Skeletal muscle tissue (tissue), 4 donors: ENCODE data around the gene COASY. TPM values are rescaled to one million over a fixed set of nuclear protein-coding genes. Genes with fewer than 3 reads are reported as not detected.
A peak's percentile ranks its signal among the peaks of the same experiment; 100 is the strongest.
"Not testable (repeated sequence)": the region's sequence is repeated elsewhere in the genome, so short reads cannot be mapped to it uniquely, and the experiment has no call there.

Experiments used
- H3K27ac ChIP-seq: one replicate; pipeline ENCODE4 v1.7.0; 2013; ENCODE audit warnings: mild to moderate bottlenecking, low read depth, low read length, inconsistent platforms
- H3K27me3 ChIP-seq, 3 donors: one replicate each; pipeline ENCODE4 v1.7.0; 2013; ENCODE audit warnings: low read length in 3 of 3; ENCODE audit not compliant: control insufficient read depth in 3 of 3, insufficient read depth in 3 of 3
- H3K36me3 ChIP-seq, 3 donors: one replicate each; pipeline ENCODE4 v1.7.0; 2013; ENCODE audit warnings: low read length in 3 of 3; ENCODE audit not compliant: control insufficient read depth in 3 of 3, insufficient read depth in 3 of 3
- H3K4me1 ChIP-seq, 3 donors: one replicate each; pipeline ENCODE4 v1.7.0; 2013; ENCODE audit warnings: low read length in 3 of 3, mild to moderate bottlenecking in 3 of 3; ENCODE audit not compliant: control insufficient read depth in 3 of 3, insufficient read depth in 3 of 3
- H3K4me3 ChIP-seq, 3 donors: one replicate each; pipeline ENCODE4 v1.7.0; 2013; ENCODE audit warnings: low read length in 3 of 3
- H3K9ac ChIP-seq, 3 donors: one replicate each; pipeline ENCODE4 v1.7.0; 2013; ENCODE audit warnings: low read length in 3 of 3, mild to moderate bottlenecking in 3 of 3, moderate library complexity in 2 of 3, low read depth in 1 of 3
- H3K9me3 ChIP-seq, 3 donors: one replicate each; pipeline ENCODE4 v1.7.0; 2013; ENCODE audit warnings: low read length in 3 of 3; ENCODE audit not compliant: control insufficient read depth in 3 of 3
- total RNA-seq: library from RNA; depleted of rRNA; stranded (reverse); fragments of >200 nt; gene quantifications from one replicate; pipeline ENCODE4 v1.2.3, GENCODE V29; 2014
- donor health status: Osteomylitis.

The COASY gene
- total RNA-seq, 1 donor from 2014 or later = 6.3 TPM

DNA sequence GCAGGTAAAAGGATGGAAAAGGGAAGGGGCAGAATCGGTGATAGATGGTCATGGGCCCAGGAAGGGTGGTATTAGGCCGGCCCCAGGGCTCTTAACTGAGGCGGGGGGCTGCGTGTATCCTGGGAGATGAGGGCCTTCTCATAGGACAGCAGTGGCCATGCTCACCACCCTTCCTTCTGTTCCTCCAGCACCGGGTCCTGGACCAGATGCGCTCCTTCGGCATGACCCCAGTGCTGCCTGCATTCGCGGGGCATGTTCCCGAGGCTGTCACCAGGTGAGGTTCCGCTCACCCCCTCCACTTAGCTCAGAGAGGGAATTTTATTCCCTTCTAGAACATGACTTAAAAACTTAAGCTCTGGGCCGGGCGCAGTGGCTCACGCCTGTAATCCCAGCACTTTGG lies 23.5 kb upstream of the COASY start:
- H3K4me3 ChIP-seq = no peak overlapping the region
- no peak overlapping the region for H3K27ac ChIP-seq
- peaks cover 24 to 34% (median 27%) of the 10 kb centered on the region in 3 donors for H3K4me1 ChIP-seq
- H3K9me3 ChIP-seq = no peaks in the 10 kb centered on the region
- no peak overlapping the region for H3K9ac ChIP-seq
- no peaks in the 10 kb centered on the region for H3K27me3 ChIP-seq
- H3K36me3 ChIP-seq = peaks cover 25 to 39% (median 31%) of the 10 kb centered on the region in 3 donors

GRCh38 chr17:42540558-42540957 lies 21.4 kb upstream of the COASY start:
- Histone ChIP-seq H3K4me1 (peaks cover 29 to 39% (median 30%) of the 10 kb centered on the region in 3 donors), H3K36me3 (peaks cover 25 to 39% (median 31%) of the 10 kb centered on the region in 3 donors)
- H3K9ac ChIP-seq, H3K27ac ChIP-seq, H3K4me3 ChIP-seq, H3K9me3 ChIP-seq, H3K27me3 ChIP-seq: not testable (repeated sequence)

DNA sequence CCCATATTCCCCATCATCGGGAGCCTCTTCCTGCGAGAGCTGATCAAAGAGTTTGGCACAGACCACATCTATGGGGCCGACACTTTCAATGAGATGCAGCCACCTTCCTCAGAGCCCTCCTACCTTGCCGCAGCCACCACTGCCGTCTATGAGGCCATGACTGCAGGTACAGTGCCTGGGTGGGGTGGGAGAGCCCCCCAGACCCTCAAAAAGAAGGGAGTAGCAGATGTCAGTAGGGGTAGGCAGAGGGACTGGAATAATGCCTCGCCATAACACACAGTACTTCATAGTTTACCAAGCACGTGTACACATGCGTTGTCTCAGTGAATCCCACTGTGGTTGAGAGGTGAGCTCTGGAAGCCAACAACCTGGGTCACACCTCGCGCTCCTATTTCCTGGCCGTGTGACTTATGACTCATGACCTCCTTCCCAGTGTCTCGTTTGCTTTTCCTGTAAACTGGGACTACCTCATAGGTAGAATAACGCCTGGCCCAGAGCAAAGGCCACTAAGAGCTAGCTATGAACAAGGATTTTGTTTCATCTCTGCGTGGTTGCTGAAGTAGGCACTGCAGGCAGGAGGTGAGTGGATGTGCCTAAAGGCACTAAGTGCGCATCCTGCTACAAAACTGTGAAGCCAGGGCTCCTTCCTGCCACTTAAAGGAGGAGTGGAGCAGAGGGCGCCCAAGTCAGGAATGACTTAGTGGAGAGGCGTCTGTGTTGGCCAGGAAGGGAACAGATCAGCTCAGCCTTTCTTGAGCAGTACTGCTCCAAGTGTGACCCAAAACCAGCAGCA lies 20.7 kb upstream of the COASY start:
- H3K4me1 ChIP-seq = peaks cover 26 to 36% (median 27%) of the 10 kb centered on the region in 3 donors
- no peak overlapping the region for H3K4me3 ChIP-seq
- H3K27me3 ChIP-seq = no peaks in the 10 kb centered on the region
- no peaks in the 10 kb centered on the region for H3K9me3 ChIP-seq
- H3K27ac ChIP-seq = no peak overlapping the region
- H3K36me3 ChIP-seq = peaks cover 25 to 39% (median 31%) of the 10 kb centered on the region in 3 donors
- H3K9ac ChIP-seq = no peak overlapping the region

- H3K9ac ChIP-seq = peak overlapping the region; percentile 65 to 78 (median 72)
- H3K27me3 ChIP-seq = no peaks in the 10 kb centered on the region
- H3K4me1 ChIP-seq = peaks cover 15 to 21% (median 21%) of the 10 kb centered on the region in 3 donors
- H3K4me3 ChIP-seq = peak overlapping the region in 2 of 3 donors; percentile 54 to 55
- no peaks in the 10 kb centered on the region for H3K9me3 ChIP-seq
- peaks cover 22 to 33% (median 30%) of the 10 kb centered on the region in 3 donors for H3K36me3 ChIP-seq
- H3K27ac ChIP-seq = peak overlapping the region; percentile 80
Observed at GRCh38 chr17:42543190-42544079, 18.5 kb upstream of the COASY start.

DNA sequence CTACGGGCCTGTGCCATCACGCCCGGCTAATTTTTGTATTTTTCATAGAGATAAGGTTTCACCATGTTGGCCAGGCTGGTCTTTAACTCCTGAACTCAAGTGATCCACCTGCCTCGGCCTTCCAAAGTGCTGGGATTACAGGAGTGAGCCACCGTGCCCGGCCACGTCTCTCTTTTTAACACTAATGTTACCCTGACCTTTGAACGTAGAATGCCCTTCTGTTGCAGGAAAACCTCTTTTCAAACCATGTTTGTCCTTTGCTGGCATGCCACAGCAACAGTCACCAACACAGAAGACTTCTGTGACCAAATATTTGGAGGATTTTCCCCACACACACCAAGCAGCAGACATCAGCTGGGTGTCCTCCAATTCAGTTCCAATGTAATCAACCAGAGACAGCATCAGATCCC lies 17.1 kb upstream of the COASY start:
- H3K27ac ChIP-seq = no peak overlapping the region
- no peak overlapping the region for H3K9ac ChIP-seq
- peaks cover 15 to 21% (median 21%) of the 10 kb centered on the region in 3 donors for H3K4me1 ChIP-seq
- no peak overlapping the region for H3K4me3 ChIP-seq
- H3K9me3 ChIP-seq = no peaks in the 10 kb centered on the region
- H3K27me3 ChIP-seq = no peaks in the 10 kb centered on the region
- H3K36me3 ChIP-seq = peaks cover 15 to 24% (median 19%) of the 10 kb centered on the region in 3 donors

DNA sequence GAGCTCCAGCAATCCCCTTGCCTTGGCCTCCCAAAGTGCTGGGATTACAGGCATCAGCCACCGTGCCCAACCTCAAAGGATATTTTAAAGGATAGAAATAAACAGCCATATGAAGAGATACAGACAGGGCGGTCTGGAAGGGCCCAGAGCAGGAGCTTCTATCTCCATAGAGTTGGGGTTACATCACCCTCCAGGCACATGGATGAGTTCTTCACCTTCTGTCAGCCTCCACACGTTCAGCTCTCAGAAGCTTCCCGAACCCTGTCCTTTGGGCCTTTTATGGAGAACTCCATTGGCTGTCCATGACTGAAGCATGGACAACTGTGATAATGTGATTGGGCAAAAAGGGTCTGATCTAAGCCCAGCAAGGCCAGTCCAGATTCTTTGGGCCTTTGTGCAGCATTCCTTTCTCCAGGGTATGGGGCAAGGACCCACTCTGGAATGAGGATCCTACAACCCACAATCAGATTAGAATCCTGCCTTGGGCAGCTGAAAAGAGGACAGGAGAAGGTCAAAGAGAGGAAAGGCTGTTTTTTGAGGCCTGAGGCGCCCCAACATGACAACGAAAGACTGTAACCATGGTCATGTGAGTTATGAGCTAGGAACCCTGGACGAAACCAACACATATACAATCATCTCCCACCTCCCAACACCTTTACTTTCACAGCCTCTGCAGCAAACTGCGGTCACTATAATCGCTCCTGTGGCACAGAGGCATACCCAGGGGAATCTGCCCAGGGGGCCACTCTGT lies 16.0 kb upstream of the COASY start:
- not testable (repeated sequence) for H3K9ac ChIP-seq, H3K27ac ChIP-seq, H3K9me3 ChIP-seq, H3K27me3 ChIP-seq, H3K4me3 ChIP-seq
- peaks cover 15 to 21% (median 21%) of the 10 kb centered on the region in 3 donors for H3K4me1 ChIP-seq
- peaks cover 11 to 20% (median 15%) of the 10 kb centered on the region in 3 donors for H3K36me3 ChIP-seq

DNA sequence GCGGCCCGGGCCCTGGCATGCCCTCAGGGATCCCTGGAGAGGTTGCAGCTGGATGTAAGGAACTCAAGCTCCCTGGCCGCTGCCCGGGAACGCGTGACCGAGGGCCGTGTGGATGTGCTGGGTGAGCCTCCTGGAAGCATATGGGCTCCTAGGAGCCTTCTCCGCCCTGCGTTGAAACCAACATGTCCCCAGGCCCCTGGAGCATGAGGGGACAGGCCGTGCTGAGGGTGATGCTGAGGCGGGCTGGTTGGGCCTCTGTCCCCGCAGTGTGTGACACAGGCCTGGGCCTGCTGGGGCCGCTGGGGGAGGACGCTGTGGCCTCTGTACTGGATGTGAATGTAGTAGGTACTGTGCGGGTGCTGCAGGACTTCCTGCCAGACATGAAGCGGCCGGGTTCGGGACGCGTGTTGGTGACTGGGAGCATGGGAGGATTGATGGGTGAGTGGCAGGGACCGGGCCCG lies 14.9 kb upstream of the COASY start:
- Histone ChIP-seq H3K4me3 (no peak overlapping the region), H3K4me1 (peaks cover 15 to 21% (median 18%) of the 10 kb centered on the region in 3 donors), H3K9me3 (no peaks in the 10 kb centered on the region), H3K27ac (no peak overlapping the region), H3K27me3 (no peaks in the 10 kb centered on the region), H3K9ac (no peak overlapping the region), H3K36me3 (peaks cover 4 to 12% (median 8%) of the 10 kb centered on the region in 3 donors)

DNA sequence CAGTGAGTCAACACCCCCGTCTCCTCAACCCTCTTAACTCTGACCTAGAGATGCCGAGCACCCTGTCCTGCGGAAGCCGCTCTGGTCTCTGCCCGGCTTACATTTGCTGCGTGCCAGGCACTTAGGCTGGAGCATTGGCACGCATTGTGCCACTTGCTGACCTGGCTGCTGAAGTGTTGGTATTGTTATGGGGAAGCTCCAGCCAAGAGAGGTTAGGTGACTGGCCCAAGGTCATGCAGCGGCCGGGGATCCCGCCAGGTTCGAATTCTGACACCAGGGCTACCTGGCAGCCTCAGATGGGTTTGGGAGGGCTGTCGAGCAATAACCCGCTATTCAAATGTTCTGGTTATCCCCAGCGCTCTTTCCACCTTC lies 14.3 kb upstream of the COASY start:
- no peak overlapping the region for H3K9ac ChIP-seq
- no peaks in the 10 kb centered on the region for H3K9me3 ChIP-seq
- H3K27me3 ChIP-seq = no peaks in the 10 kb centered on the region
- H3K27ac ChIP-seq = no peak overlapping the region
- no peak overlapping the region for H3K4me3 ChIP-seq
- H3K36me3 ChIP-seq = peaks cover 2 to 5% (median 3%) of the 10 kb centered on the region in 3 donors
- peaks cover 15 to 21% (median 18%) of the 10 kb centered on the region in 3 donors for H3K4me1 ChIP-seq

- no peak overlapping the region for H3K27ac ChIP-seq
- no peaks in the 10 kb centered on the region for H3K9me3 ChIP-seq
- H3K9ac ChIP-seq = no peak overlapping the region
- H3K27me3 ChIP-seq = no peaks in the 10 kb centered on the region
- H3K36me3 ChIP-seq = no peaks in the 10 kb centered on the region
- no peak overlapping the region for H3K4me3 ChIP-seq
- H3K4me1 ChIP-seq = peaks cover 11 to 17% (median 16%) of the 10 kb centered on the region in 3 donors
Observed at GRCh38 chr17:42548070-42548837, 13.7 kb upstream of the COASY start.
